GM21515 (cell line): ENCODE results near the gene CACNA2D4.

Source experiments
- ATAC-seq: cut with Tn5 transposase; IDR thresholded peaks from one replicate; pipeline ENCODE4 v1.9.1; 2021; ENCODE audit not compliant: unreplicated experiment

Gene CACNA2D4

DNA sequence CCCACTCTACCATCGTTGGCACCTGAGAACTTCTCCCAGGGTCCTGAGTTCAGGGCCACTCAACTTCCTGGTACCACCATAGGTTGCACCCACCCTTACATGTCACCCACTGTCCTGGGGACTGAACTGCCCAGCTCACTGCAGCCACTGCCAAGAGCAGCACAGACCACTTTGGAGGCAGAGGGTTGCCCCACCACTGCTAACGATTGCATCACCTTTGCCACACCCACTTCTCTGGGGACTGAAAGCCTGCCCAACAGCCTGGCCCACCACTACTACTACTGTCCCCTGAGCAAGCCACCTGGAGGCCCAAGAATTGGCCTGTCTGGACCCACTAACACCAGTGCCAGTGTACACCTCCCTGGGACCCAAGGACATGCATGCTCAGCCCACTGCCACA lies 27.6 kb downstream of the CACNA2D4 start:
- no peak for ATAC-seq

- no peak for ATAC-seq
These were observed 28.2 kb downstream of the CACNA2D4 start for GRCh38 chr12:1890119-1890703.

- ATAC-seq: no peak
These were observed 29.5 kb downstream of the CACNA2D4 start for GRCh38 chr12:1888923-1889322.

DNA sequence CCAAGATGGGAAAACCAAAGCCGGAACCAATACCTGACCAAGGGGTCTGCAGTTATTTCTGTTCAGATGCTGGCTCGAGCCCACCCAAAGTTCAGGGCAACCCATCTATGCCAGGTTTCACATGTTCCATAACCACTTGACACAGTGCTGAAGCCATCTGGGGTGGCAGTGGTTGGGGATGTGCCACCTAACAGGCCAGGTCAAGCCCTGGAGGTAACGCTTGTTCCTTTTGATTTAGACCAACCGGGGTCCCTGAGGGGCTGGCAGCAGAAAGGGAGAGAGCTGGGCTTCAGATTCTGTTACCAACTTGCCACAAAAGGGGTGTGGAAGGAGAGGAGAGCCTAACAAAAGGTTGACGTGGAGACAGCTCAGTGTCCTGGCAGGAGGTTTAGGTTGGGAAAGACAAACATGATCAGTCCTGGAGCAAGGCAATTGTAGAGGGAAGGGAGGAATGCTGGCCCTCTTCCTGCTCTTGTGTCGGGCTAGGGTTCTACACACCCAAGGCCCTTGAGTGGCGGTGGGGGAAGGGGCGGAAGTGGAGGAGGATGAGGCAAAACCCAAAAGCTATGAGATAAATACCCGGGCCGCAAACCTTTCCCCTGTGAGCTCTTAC lies 31.9 kb downstream of the CACNA2D4 start:
- ATAC-seq: no peak

DNA sequence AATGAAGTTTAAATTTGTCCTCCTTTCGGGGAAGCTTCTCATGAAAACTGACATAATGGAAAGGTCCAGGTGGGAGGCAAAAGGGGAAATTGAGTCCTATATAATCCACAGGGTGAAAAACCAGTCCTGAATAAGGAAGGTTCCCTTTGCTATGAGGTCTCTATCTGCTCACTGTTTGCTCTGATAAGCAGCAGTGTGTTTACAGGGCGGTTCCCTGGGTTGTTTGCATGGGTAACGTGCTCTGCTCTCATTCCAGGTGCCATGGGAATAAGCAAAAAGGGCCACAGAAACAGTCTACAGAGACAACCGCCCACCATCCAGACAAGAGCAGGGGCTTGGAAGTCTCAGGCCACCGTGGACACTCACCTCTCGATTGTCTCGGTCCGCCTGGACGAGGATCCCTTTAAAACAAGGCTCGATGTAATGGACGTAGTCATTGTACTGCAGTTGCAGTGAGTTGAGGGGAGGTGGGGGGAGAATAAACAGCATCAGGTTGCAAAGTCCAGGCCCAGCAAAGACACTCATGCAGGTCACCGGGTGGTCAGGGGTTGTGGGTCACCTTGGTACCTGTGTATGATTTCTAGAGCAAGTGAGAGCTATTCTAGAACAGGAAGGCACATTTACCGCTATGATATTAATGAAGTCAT lies 32.7 kb downstream of the CACNA2D4 start:
- no peak for ATAC-seq

GRCh38 chr12:1885082-1885596 lies 33.3 kb downstream of the CACNA2D4 start:
- no peak for ATAC-seq

DNA sequence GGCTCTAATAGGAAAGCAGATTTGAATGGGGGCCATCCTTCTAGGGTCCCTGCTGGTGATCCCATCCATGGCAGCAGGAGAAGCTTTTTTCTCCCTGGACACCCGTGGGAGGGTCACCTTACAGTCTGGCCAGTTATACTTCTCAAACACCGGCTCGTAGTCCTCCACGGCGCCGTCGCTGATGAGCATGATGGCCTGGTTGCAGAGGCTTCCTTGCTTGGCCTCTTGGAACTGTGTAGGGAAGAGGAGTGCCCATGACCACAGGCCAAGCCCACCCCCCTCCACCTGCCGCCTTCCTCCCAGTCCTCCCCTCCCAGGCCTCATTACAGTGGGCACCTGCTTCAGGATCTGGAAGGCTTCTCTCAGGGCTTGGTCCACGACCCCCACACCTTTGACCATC lies 33.8 kb downstream of the CACNA2D4 start:
- ATAC-seq: no peak

DNA sequence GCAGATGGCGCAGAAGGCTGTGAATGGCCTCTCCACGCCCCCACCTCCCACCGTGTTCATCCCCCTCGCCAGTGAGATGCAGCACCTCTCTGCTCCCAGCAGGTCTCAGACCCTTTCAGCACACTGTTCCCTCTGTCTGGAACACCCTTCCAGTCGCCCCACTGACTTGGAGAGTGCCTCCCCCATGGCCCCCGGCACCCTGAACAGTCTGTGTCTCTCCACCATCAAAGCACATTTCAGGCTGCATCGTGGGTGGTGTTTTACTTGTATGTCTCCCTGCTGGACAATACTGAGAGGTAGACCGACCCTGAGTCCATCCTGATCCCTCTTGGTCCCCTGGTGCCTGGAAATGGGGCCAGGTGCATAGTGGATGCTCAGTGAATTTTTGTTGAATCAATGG lies 34.9 kb downstream of the CACNA2D4 start:
- ATAC-seq: no peak

DNA sequence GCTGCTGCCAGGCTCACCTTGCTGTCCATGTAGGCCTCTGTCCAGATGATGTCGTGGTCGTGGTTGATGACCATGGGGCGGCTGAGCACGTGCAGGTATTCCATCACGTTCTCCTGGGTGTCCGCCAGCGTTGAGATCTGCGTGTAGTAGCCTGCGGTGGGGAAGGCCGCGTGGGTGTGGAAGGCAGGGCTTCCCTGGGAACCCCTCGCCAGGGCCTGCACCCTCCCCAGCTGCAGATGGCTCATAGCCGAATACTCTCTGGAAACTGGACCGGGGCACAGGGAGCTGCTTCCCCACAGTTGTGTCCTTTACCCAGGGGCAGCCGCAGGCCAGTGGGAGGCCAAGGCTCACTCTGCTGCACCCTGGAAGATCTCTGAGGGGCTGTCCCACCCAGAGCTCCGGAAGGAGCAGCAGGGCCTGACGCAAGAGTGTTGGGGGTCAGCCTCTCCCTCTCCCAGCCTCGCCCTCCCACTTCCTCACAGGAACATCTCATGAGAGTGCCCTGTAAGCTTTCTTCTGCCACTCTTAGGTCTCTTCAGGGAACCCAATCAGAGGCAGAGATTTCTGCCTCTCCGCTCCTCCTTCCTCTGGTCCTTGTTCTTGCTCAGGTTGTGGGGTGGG lies 35.5 kb downstream of the CACNA2D4 start:
- no peak for ATAC-seq

GRCh38 chr12:1882405-1882804 lies 36.0 kb downstream of the CACNA2D4 start:
- ATAC-seq: no peak

DNA sequence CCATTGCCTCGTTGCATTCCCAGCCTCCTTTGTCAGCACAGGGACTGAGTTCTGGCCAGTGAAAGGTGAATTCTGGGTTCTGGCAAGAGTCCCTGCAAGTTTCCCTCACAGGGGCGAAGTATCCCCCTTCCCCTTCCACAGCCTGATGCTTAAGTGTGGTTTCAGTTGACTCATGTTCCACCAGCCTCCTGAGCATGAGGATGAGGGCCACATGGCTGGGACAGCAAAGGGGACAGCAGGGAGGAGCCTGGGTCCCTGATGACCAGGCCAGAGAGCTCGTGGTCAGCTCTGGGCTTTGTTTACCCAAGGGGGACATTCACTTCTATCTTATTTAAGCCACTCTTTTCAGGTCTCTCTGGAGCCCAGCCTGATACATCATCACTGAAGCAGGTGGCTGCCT lies 36.5 kb downstream of the CACNA2D4 start:
- no peak for ATAC-seq

GRCh38 chr12:1881301-1881700 lies 37.2 kb downstream of the CACNA2D4 start:
- no peak for ATAC-seq

- ATAC-seq: no peak
These were observed 37.6 kb downstream of the CACNA2D4 start for GRCh38 chr12:1880876-1881275.

- ATAC-seq: no peak
These were observed 38.2 kb downstream of the CACNA2D4 start for GRCh38 chr12:1880153-1880845.

DNA sequence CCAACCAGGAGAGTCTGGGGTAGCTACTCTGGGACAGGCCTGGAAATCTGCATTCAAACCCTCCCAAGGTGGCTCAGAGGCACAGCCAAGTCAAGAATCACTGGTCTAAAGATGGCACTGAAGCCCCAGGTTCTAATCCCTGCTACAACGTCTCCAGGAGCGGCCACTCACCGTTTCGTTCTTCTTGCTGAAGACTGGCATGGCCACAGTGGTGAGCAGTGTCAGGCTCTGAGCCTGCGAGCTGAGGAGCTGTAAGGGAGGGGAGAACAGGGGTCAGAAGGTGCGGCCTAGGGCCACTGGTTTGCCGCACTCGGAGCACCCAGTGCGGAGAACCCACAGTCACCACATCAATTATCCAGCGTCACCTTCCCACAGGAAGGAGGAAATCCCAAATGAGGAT lies 38.8 kb downstream of the CACNA2D4 start:
- no peak for ATAC-seq

- no peak for ATAC-seq
These were observed 39.8 kb downstream of the CACNA2D4 start for GRCh38 chr12:1878695-1879094.

DNA sequence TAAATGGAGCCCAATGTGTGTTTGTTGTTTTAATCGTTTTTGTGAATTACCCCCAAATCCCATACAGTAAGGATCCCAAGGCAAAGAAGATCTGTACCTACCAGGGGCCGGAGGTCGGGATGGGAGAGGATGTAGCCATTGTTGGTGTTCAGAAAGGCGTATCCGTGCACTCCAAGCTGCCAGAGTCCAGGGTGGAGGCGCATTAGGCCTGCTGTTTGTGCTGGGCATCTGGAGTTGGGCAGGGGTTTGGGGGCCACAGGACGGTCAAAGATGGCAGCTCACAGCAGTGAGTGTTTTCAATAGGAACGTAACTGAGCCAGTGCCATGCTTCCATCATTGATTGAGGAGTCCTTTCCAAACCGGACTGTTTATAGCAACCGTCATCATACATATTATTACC lies 40.2 kb downstream of the CACNA2D4 start:
- ATAC-seq: no peak

DNA sequence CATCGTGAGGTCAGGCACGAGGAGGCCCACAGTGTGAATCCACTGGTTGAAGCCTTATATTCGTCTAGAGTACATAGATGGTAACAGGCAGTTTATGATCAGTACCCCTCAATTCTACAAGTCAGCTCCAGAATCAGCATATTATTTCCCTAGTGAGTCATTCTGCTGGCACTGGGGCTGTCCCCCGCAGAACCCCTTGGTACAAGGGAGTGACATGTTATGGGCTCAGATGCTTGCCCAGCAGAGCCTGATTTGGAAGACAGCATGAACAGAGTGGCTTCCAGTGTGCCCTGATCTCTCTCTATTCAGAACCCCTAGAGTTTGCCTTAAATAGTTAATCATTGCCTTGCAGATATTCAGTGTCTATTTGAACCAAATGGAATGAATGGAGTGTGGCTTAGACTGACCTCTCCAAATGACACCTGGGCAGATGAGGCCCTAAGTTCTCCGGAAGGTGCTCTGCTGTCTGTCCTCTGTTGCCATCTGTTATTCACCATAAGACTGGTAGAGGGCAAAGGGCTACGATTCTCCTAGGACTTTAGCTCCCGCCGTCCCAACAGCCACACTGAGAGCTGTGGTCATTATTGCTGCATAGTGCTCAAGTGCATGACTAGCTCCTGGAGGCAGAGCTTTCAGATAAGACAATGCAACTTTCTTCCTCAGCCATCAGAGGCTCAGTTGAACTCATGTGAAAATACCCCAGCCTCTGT lies 41.1 kb downstream of the CACNA2D4 start:
- no peak for ATAC-seq

DNA sequence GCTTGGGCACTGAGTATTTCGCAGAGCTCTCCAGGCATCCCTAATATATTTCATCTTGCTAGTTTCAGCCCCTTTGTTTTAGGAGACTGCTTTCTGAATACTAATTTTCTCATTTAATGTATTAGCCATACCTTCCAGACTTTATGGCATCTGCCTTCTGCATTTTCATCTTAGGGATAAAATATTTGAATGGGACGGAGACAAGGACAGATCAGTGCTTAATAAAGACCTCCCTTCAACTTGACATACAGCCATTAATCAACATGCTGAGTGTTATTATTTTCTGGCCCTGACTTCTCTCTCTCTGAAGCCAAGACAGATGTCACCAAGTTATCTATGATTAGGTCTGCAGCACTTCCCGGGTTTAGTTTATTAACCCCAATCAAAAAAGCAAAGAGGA lies 42.4 kb downstream of the CACNA2D4 start:
- ATAC-seq: no peak

DNA sequence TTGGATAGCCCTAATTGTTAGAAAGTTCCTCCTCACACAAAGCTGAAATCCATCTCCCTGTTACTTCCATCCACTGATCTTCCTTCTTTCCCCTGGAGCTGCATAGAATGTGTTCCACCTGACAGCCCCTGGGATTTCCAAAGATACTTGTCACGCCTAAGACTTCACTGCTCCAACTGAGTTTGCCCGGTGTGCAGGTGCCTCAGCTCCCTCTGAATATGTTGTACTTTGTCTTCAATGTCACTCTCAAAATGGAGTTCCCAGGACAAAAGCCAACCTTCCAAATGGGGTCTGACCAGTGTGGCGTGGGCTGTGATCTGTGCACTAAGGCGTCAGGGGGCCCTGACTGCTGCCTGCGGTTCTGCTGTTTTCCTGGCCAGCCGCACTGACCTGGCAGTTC lies 42.8 kb downstream of the CACNA2D4 start:
- ATAC-seq: no peak
